Measurements from ENCODE around the gene FLII. TPM values are rescaled to one million over a fixed set of nuclear protein-coding genes. Genes with fewer than 3 reads are reported as not detected.
A peak's percentile ranks its signal among the peaks of the same experiment; 100 is the strongest.

FLII gene
- total and polyA plus RNA-seq, 2 of the 13 experiments (the other 11 are each of a cell fraction or from before 2014, with no cell fraction given), result 130 to 303 TPM

DNA sequence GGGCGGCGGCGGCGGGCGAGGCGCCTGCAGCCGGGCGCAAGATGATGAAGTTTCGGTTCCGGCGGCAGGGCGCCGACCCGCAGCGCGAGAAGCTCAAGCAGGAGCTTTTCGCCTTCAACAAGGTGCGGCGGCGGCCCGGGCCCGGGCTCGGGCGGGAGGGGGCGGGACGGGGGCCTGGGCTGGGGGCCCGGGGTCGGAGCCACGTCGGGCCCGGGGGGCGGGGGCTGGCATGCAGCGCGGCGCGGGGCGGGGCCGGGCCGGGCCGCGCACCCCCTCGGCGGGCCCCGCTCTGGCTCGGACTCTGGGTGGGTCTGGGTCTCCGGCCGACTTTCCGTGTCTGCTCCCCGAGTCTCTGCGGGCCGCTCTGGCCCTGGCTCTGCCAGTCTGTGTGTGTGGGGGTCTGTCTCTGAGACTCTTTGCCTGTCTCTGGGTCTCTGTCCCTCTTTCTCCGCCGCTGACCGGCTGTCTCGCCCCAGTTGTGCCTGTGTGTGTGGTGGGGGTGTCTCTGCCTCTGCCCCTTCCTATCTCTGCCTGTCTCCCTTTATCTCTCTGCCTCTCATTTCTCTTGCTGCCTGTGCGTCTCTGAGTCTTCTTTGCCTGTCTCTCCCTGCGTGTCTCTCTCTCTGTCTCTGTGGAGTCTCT, 32.8 kb downstream of the FLII start (continued):
- TF ChIP-seq ZFP82 (CRISPR knock-in tag; IDR thresholded peaks at IDR 0.05; ENCODE audit: borderline replicate concordance), result no peak

GRCh38 chr17:18225121-18225641, 33.4 kb downstream of the FLII start, which contains the start of gene LLGL1:
Gene LLGL1 (plus strand): TSS chr17:18225635. CDS start chr17:18225683, 48 bp downstream.
- Histone ChIP-seq H3K4me2 (ENCODE audit: low read depth, low read length) (peak within 1 kb of the TSS; percentile 100), H3K27ac (ENCODE audit: extremely low read length, insufficient read depth, low read length) (peak within 1 kb of the TSS; percentile 60), H4K20me1 (ENCODE audit: insufficient read depth, low read length) (peaks cover 4% of the 10 kb centered on the region; the same call in 1 of the 2 replicates), H2AFZ (ENCODE audit: low read length) (peak within 1 kb of the TSS; percentile 52), H3K4me3 (replicated peaks in 1 of 3; ENCODE audit: insufficient read depth in 1 of 3, low read depth in 2 of 3, low read length in 3 of 3) (peak within 1 kb of the TSS; percentile 89 to 96 (median 93)), H3K9ac (ENCODE audit: insufficient read depth, low read depth, low read length) (peak within 1 kb of the TSS; percentile 79), H3K27me3 (ENCODE audit: control insufficient read depth in 1 of 2, insufficient read depth in 2 of 2, low read length in 2 of 2) (no peaks in the 10 kb centered on the region; a peak in 1 of 5 replicates), H3K4me1 (ENCODE audit: insufficient read depth, low read length) (peaks cover 54% of the 10 kb centered on the region), H3K9me3 (ENCODE audit: low read length) (no peaks in the 10 kb centered on the region), H3K79me2 (ENCODE audit: insufficient read depth, low read length) (peaks cover 21% of the 10 kb centered on the region), H3K36me3 (replicated peaks in 1 of 2; ENCODE audit: control insufficient read depth in 1 of 2, insufficient read depth in 2 of 2, low read length in 2 of 2) (no peaks in the 10 kb centered on the region)
- ChIA-PET CTCF (ENCODE audit: low intra/inter-chr PET ratio, low total read pairs) (no interaction called here), POLR2A (interaction anchor here (0.6 to 3.2 kb wide), 7 partner anchors 9 to 90 kb away, joined by 3 to 29 read pairs (median 4); partner anchors contain the start of genes ALKBH5, MIEF2, SMCR8 and TOP3A)
- intact Hi-C loops (cut with micrococcal nuclease; ENCODE audit: unreplicated experiment) (no loop called here), in situ Hi-C loops (cut with HindIII; ENCODE audit: extremely low pct_ligation_motif_present, low pct_unique_long_range_greater_than_20kb) (no loop called here)
- BruUV-seq (replicated peaks), result no TSS peak
- peak; percentile 87 for DNase-seq (ENCODE audit: low spot score)
- FAIRE-seq, result no peak
- WGBS (ENCODE audit: low lambda C conversion rate), result 12% methylated on average over 5 of the region's 60 CpGs
- peak; percentile 89 for ATAC-seq
- TF ChIP-seq NFYC (CRISPR knock-in tag; IDR thresholded peaks at IDR 0.05) (peak; percentile 75), EP300 (IDR thresholded peaks at IDR 0.05; ENCODE audit: low read depth in 2 of 2, low read length in 2 of 2) (no peak), EP300 (CRISPR knock-in tag; IDR thresholded peaks at IDR 0.05; ENCODE audit: borderline replicate concordance) (no peak), CREM (IDR thresholded peaks at IDR 0.05) (0 out of 2 replicates have a peak, but pooled peaks have one; percentile 8), CREM (CRISPR knock-in tag; IDR thresholded peaks at IDR 0.05) (no peak), RFXANK (CRISPR knock-in tag; IDR thresholded peaks at IDR 0.05) (no peak), AFF4 (CRISPR knock-in tag; IDR thresholded peaks at IDR 0.05) (no peak), HCFC1 (IDR thresholded peaks at IDR 0.05; ENCODE audit: low read depth, low read length) (peak; percentile 87), LCORL (IDR thresholded peaks at IDR 0.05) (no peak), LCORL (CRISPR knock-in tag; IDR thresholded peaks at IDR 0.05) (0 out of 2 replicates have a peak, but pooled peaks have one; percentile 19), ERF (CRISPR knock-in tag; IDR thresholded peaks at IDR 0.05) (peak; percentile 21; the same call in 1 of the 2 replicates), CTCF (CRISPR knock-in tag; IDR thresholded peaks at IDR 0.05) (no peak), CHD4 (IDR thresholded peaks at IDR 0.05; ENCODE audit: borderline replicate concordance, low read length) (no peak), YY1 (IDR thresholded peaks at IDR 0.05; ENCODE audit: insufficient read depth, insufficient replicate concordance, low read depth, low read length) (peak; percentile 77), NFKBIZ (CRISPR knock-in tag; IDR thresholded peaks at IDR 0.05) (no peak)
- TF ChIP-seq, protein P1, sequence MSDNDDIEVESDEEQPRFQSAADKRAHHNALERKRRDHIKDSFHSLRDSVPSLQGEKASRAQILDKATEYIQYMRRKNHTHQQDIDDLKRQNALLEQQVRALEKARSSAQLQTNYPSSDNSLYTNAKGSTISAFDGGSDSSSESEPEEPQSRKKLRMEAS (IDR thresholded peaks at IDR 0.05), result peak; percentile 48; the same call in 1 of the 2 replicates

Data from HepG2 (cell line).